Kidney epithelial cell (primary cell): ENCODE data around the gene SLAIN1. TPM values are rescaled to one million over a fixed set of nuclear protein-coding genes. Genes with fewer than 3 reads are reported as not detected.

Experiments
- DNase-seq: peaks from one replicate; pipeline ENCODE4 v3.0.0-alpha.2; 2010; ENCODE audit warnings: low read depth
- H3K27me3 ChIP-seq: 2 replicates; pipeline ENCODE4 v1.6.0; 2011; ENCODE audit warnings: low read length; ENCODE audit not compliant: control insufficient read depth, insufficient read depth
- H3K36me3 ChIP-seq: 2 replicates; pipeline ENCODE4 v1.5.1; 2011; ENCODE audit warnings: low read length; ENCODE audit not compliant: control insufficient read depth, insufficient read depth
- H3K4me3 ChIP-seq: 2 replicates; pipeline ENCODE4 v1.5.1; 2011; ENCODE audit warnings: low read depth, mild to moderate bottlenecking, control low read depth, low read length
- total RNA-seq: library from RNA; depleted of rRNA; stranded (reverse); fragments of >200 nt; gene quantifications from 2 replicates; pipeline ENCODE4 v1.2.3, GENCODE V29; 2015
- TF ChIP-seq, protein P1 (sequence below): IDR thresholded peaks from 2 replicates; pipeline ENCODE4 v1.5.1; 2011; ENCODE audit warnings: mild to moderate bottlenecking, moderate library complexity, low read length, control low read depth, inconsistent platforms; ENCODE audit not compliant: insufficient read depth, poor library complexity, severe bottlenecking

SLAIN1 gene
- total RNA-seq, 1 donor from 2014 or later, result 17.1 TPM

GRCh38 chr13:77693449-77693940 is 4.0 kb upstream of the SLAIN1 start:
- Histone ChIP-seq H3K27me3 (peaks cover 2% of the 10 kb centered on the region), H3K36me3 (no peaks in the 10 kb centered on the region), H3K4me3 (no peak overlapping the region)
- TF ChIP-seq, protein P1, sequence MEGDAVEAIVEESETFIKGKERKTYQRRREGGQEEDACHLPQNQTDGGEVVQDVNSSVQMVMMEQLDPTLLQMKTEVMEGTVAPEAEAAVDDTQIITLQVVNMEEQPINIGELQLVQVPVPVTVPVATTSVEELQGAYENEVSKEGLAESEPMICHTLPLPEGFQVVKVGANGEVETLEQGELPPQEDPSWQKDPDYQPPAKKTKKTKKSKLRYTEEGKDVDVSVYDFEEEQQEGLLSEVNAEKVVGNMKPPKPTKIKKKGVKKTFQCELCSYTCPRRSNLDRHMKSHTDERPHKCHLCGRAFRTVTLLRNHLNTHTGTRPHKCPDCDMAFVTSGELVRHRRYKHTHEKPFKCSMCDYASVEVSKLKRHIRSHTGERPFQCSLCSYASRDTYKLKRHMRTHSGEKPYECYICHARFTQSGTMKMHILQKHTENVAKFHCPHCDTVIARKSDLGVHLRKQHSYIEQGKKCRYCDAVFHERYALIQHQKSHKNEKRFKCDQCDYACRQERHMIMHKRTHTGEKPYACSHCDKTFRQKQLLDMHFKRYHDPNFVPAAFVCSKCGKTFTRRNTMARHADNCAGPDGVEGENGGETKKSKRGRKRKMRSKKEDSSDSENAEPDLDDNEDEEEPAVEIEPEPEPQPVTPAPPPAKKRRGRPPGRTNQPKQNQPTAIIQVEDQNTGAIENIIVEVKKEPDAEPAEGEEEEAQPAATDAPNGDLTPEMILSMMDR, result no peak
- DNase-seq, result no peak

DNA sequence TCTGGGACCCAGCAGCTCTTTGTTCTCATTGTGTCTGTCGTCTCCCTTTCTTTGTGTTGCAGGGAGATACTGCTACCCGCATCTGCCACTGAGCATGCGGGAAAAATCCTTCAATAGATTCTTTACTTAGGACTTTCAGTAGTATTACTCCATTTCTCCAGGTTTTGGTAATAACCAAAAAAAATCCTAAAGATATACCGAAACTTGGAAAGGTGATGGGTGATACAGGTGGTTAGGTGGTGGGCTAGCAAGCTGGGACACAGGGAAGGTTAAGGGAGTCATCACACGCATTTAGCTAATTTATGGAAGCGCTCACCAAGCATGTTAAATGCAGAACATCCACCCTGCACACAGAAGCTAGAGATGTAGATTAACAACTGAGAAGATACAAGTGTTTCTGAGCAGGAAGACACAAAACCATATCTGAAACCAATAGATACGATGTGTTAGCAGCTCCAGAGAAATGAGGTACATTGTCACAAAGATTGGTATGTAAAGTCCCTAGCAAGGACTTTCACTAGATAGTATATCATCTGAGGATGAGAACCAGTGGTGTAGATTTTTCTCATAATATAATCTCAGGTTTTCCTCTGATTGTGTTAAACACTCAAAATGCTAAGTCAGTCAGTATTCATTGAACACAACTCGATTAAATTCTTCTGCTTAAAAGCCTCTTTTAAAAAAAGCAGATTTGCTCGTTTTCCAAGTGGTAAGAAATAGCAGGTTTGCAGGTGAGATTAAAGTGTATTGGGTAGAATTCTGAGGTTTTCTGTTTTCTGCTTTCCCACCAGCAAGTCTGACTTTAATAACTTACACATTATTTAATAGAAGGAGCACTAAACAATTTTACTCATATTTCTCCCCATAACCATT is 1.2 kb upstream of the SLAIN1 start:
- no peak for DNase-seq
- Histone ChIP-seq H3K27me3 (peaks cover 2% of the 10 kb centered on the region), H3K4me3 (no peak overlapping the region), H3K36me3 (no peaks in the 10 kb centered on the region)
- TF ChIP-seq, protein P1, result no peak

- no peaks in the 10 kb centered on the region for H3K36me3 ChIP-seq
- DNase-seq, result no peak
- H3K27me3 ChIP-seq, result peaks cover 2% of the 10 kb centered on the region
- H3K4me3 ChIP-seq, result peak overlapping the region; percentile 43
- TF ChIP-seq, protein P1, result no peak
These were observed 639 bp upstream of the SLAIN1 start for GRCh38 chr13:77696879-77697216.

DNA sequence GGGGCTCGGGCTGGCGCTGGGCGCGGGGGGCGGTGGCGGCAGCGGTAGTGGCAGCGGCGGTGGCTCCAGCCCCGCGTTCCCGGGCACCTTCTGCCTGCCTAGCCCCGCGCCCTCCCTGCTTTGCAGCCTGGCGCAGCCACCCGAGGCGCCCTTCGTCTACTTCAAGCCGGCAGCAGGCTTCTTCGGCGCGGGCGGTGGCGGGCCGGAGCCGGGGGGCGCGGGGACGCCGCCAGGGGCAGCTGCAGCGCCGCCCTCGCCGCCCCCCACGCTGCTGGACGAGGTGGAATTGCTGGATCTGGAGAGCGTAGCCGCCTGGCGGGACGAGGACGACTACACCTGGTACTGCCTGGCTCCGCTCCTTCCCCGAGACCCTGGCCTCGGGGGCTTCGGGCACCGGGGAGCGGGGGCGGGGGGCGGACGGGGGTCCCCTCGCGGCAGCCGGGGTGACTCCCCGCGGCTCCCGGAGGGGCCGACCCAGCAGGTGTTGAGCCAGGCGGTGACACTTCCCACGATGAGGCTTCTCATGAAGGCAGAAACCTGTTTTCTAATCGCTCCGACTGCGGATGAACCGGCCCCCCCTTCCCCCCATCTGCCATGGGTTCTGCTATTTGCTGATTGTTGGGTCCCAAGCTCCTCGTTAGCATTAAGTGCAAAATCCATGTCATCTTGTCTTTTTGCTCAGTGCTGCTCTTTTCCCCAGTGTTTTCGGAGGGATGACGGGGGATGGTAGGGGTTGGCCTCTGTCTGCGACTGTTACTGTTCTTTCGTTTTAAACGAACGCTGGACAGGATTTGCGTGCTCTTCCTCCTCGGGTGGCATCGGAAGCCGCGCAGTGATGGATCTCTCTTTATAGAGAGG is 943 bp downstream of the SLAIN1 start:
- TF ChIP-seq, protein P1, result no peak
- DNase-seq, result no peak
- Histone ChIP-seq H3K36me3 (no peaks in the 10 kb centered on the region), H3K27me3 (peaks cover 2% of the 10 kb centered on the region), H3K4me3 (peak overlapping the region; percentile 76)

- no peak for DNase-seq
- Histone ChIP-seq H3K36me3 (no peaks in the 10 kb centered on the region), H3K27me3 (peaks cover 2% of the 10 kb centered on the region), H3K4me3 (peak overlapping the region; percentile 76)
- TF ChIP-seq, protein P1, result no peak
These were observed 1.7 kb downstream of the SLAIN1 start for GRCh38 chr13:77699059-77699680.
